ENCODE results near the gene PUS10. TPM values are rescaled to one million over a fixed set of nuclear protein-coding genes. Genes with fewer than 3 reads are reported as not detected.

Gene PUS10
- total and polyA plus RNA-seq, 2 of the 13 experiments (the other 11 are each of a cell fraction or from before 2014, with no cell fraction given), result 41.4 to 44.3 TPM

- TF ChIP-seq ZFY (CRISPR knock-in tag; IDR thresholded peaks at IDR 0.05) (peak; percentile 73; the same call in 1 of the 2 replicates), MED13 (CRISPR knock-in tag; IDR thresholded peaks at IDR 0.05) (no peak; the same call in 1 of the 2 replicates), ZNF501 (CRISPR knock-in tag; IDR thresholded peaks at IDR 0.05) (no peak), ZNF335 (CRISPR knock-in tag; IDR thresholded peaks at IDR 0.05) (no peak), ZNF543 (CRISPR knock-in tag; IDR thresholded peaks at IDR 0.05) (no peak), ZNF275 (CRISPR knock-in tag; IDR thresholded peaks at IDR 0.05; ENCODE audit: borderline replicate concordance) (no peak), ZNF550 (CRISPR knock-in tag; IDR thresholded peaks at IDR 0.05; ENCODE audit: borderline replicate concordance) (no peak), THAP11 (CRISPR knock-in tag; IDR thresholded peaks at IDR 0.05) (peak; percentile 86; the same call in 1 of the 2 replicates), ARNT (IDR thresholded peaks at IDR 0.05) (no peak), SNAPC5 (CRISPR knock-in tag; IDR thresholded peaks at IDR 0.05; ENCODE audit: borderline replicate concordance) (no peak), ZNF18 (CRISPR knock-in tag; IDR thresholded peaks at IDR 0.05; ENCODE audit: insufficient replicate concordance) (no peak), ZNF749 (CRISPR knock-in tag; IDR thresholded peaks at IDR 0.05; ENCODE audit: borderline replicate concordance) (no peak), THRA (CRISPR knock-in tag; IDR thresholded peaks at IDR 0.05; ENCODE audit: borderline replicate concordance) (peak; percentile 91; the same call in 1 of the 2 replicates), ZNF788 (CRISPR knock-in tag; IDR thresholded peaks at IDR 0.05; ENCODE audit: borderline replicate concordance) (no peak), POLR2AphosphoS5 (IDR thresholded peaks at IDR 0.05; ENCODE audit: low read depth, low read length) (peak; percentile 90), ZNF598 (CRISPR knock-in tag; IDR thresholded peaks at IDR 0.05; ENCODE audit: borderline replicate concordance) (no peak), NRL (CRISPR knock-in tag; IDR thresholded peaks at IDR 0.05; ENCODE audit: borderline replicate concordance) (no peak), ZFAT (CRISPR knock-in tag; conservative IDR thresholded peaks at IDR 0.05) (no peak), PAXIP1 (CRISPR knock-in tag; conservative IDR thresholded peaks at IDR 0.05) (peak; percentile 62; the same call in 1 of the 2 replicates), MEIS2 (CRISPR knock-in tag; IDR thresholded peaks at IDR 0.05) (no peak; the same call in 1 of the 2 replicates), ZNF44 (CRISPR knock-in tag; IDR thresholded peaks at IDR 0.05) (no peak), ZNF674 (CRISPR knock-in tag; IDR thresholded peaks at IDR 0.05; ENCODE audit: low read depth) (no peak)
These were observed 282 bp upstream of the PUS10 start (continued) for GRCh38 chr2:61018318-61018755.

Data from HepG2 (cell line).